ENCODE data around the gene MTHFS.
"Not testable (repeated sequence)": the region's sequence is repeated elsewhere in the genome, so short reads cannot be mapped to it uniquely, and the experiment has no call there.

MTHFS gene
- 1.6 reads per million in 2 donors for total RNA-seq

DNA sequence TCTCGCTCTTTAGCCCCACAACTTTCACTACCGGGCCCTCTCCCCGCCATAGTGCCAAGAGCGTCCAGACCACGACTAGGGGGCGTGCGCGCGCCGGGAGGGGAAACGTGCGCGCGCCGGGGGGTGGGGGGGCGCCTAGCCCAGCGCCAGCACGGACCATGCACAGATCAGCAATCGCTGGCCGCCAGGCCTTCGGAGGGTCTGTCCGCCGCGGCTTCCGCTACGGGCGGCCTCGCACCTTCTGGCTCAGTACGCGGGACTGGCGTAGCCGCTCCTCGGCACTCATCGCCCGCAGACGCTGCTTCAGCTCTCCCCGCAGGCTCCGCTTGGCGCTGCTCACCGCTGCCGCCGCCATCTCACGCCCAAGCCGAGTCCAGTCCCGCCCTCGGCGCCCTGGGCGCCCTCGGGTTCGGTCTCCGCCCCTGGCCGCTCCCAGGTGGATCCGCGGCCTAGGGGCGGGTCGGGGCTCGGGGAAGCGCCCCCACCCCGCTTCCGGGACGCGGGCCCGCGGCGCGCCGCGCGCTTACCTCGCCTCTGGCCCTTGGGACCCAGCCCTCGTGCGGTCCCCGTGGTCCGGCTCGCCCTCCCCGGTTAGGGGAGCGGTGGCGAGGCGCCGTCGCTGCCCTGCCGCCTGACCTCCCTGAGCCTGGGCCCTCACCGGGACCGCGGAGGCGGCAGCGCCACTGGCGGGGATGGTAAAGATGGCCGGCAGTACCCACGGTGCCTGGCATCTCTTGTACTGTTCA lies at the start of gene MTHFS:
MTHFS (minus strand) TSS at position 381 of the 746 bp plus-strand sequence; CDS start at position 355, 26 bp downstream.
- peak; percentile 70 for DNase-seq

DNA sequence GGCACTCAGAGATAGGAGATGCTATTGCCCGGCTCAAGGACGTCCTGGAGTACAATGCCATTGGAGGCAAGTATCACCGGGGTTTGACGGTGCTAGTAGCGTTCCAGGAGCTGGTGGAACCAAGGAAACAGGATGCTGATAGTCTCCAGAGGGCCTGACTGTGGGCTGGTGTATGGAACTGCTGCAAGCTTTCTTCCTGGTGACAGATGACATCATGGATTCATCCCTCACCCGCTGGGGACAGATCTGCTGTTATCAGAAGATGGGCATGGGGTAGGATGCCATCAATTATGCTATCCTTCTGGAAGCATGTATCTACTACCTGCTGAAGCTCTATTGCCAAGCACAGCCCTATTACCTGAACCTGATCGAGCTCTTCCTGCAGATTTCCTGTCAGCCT lies 47.8 kb upstream of the MTHFS start:
- no peak for DNase-seq

DNA sequence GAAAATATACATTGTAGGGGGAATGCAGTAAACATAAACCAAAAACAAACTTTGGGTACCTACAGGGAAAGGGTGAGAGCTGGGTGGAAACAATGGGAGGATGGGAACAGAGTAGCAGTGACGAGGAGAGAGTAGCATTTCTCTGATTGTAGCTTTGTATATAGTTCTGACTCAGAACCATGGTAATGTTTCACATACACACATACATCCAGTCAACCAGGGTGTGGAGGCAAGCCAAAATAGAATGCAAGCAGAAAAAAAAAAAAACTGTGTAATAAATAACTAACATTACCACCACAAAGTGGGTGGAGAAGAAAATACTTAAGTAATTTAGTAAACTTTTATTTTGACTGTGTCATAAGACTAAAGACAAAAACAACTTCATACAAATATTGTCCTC lies 47.0 kb upstream of the MTHFS start:
- no peak for DNase-seq

DNA sequence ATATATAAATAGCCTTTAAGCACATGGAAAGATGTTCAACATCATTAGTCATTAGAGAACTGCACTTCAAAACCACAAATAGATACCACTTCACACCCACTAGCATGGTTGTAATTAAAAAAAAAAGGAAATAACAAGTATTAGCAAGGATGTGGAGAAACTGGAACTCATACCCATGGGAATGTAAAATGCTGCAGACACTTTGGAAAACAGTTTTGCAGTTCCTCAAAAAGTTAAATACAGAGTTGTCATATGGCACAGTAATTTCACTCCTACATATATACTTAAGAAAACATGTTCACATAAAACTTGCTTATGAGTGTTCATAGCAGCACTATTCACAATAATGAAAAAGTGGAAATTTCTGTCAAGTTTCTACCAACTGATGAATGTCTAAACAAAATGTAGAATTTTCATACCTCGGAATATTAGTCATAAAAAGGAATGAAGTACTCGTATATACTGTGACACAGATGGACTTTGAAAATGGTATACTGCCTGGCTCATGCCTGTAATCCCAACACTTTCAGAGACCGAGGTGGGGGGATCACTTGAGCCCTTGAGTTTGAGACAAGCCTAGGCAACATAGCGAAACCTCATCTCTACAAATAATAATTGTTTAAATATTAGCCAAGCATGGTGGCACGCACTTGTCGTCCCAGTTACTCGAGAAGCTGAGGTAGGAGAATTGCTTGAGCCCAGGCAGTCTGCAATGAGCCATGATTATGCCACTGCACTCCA lies 46.1 kb upstream of the MTHFS start:
- DNase-seq, result no peak

DNA sequence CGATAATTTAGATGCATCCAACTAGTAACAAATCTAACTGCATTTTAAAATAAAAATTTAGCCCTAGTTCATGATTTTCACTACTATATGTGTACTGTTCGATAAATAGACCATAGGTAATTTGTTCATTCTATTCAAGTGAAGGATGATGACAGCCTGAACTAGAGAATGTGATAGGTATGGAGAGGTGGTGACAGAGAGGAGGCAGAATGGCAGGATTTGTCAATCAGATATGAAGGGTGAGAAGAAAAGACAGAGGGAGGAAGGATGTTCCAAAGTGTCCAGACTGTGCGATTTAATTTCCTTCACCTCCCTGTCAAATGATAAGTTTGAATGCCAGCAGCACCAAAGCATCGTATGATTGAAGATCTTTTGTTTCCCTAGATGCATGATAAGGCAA lies 42.6 kb upstream of the MTHFS start:
- DNase-seq, result no peak

DNA sequence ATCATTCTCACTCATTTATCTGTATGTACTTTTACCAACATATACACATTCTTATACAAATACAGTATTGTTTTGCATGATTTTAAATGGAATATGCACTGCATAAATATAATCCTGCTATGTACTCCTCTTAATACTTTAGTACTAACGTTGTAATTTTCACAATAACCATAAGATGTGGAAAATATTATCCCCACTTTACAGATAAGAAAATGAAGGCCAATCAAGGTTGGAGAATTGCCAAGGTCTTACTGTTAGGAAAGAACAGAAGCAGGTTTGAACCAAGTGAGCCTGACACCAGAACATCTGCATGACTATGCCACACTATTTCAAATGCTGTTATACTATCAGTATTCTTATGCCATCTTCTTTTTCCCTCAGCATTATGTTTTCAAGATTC lies 41.3 kb upstream of the MTHFS start:
- no peak for DNase-seq

DNA sequence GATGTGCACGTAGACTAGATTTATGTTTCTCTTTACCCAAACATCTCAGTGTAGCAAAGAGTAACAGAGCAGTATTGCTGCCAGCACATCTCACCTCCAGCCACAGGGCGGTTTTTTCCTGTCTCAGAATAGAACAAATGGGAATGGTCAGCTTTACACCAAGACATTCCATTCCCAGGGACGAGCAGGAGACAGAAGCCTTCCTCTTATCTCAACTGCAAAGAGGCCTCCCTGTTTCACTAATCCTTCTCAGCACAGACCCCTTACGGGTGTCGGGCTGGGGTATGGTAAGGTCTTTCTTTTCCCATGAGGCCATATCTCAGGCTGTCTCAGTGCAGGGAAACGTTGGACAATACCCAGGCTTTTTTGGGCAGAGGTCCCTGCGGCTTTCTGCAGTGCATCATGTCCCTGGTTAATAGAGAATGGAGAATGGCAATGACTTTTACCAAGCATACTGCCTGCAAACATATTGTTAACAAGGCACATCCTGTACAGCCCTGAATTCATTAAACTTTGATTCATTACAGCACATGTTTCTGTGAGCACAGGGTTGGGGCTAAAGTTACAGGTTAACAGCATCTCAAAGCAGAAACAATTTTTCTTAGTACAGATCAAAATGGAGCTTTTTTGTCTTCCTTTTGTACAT lies 38.9 kb upstream of the MTHFS start:
- DNase-seq, result not testable (repeated sequence)

DNA sequence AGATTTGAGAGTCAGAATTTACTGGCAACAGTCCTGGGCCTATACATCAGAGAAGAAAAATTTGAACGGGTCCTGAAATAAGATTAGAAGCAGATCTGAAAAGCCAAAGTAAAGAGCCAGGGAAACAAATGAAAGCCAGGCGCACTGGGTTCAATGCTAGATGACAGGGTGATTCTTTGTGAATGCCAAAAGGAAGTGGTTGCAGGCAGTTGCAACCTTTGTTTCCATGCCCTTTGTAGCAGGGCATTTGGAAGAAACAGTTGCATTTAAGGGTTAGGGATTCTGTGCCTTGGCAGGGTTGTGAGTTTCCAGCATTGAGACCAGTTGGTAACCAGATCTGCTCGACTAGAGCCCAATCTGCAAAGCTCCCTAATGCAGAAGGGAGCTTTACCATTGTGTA lies 36.4 kb upstream of the MTHFS start:
- no peak for DNase-seq

DNA sequence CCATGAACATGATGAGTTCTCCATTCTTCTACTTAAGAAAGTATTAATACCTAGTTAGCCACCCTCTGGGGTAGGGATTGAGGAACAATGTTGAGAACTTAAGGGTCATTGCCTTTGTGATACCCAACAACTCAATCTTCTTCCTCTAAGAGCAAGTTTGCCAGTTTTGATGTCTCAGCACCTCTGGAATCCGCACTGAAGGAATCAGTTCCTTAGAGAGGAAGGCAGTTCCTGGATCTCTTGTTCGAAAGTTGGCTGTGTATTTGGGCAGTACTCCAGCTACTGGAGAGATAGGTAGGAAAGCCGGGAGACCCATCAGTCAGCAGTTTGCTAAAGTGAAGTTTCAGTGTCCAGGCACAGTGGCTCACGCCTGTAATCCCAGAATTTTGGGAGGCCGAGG lies 35.6 kb upstream of the MTHFS start:
- DNase-seq, result no peak

DNA sequence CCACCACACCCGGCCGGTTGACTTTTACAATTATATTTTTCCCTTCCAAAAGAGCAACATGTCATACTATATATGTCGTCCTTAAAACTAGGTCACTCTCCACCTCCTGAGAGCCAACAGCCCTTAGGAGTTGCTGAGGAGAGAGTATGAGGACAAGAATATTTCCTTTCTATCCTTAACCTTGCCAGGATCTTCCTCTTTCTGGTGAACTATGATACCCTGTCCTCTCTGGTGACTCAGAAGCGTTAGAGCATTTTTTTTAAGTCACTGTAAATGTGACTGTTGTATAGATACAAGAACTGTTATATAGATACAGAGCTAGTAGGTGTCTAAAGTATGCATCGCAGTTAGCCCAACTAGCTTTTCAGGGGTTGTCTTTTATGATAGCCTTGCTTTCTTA lies 33.7 kb upstream of the MTHFS start:
- DNase-seq, result no peak

DNA sequence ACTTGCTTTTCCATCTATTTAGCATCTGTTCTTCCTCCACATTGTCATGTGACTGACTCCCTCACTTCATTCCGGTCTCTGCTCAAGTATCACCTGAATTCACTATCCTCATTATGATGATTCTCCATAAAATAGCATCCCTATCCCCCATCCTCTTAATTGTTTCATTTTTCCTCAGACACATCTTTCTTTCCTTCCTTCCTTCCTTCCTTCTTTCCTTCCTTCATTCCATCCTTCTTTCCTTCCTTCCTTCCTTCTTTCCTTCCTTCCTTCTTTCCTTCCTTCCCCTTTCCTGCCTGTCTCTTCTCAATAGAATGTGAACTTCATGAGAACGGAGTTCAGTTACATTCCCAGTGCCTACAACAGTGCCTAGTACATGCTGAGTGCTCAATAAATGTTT lies 32.6 kb upstream of the MTHFS start:
- DNase-seq, result no peak

DNA sequence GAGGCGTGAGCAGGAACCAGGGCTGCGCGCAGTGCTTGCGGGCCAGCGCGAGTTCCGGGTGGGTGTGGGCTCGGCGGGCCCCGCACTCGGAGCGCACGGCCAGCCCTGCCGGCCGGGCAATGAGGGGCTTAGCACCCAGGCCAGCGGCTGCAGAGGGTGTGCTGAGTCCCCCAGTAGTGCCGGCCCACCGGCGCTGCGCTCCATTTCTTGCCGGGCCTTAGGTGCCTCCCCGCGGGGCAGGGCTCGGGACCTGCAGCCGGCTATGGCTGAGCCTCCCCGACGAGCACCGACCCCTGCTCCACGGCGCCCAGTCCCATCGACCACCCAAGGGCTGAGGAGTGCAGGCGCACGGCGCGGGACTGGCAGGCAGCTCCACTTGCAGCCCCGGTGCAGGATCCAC lies 29.3 kb upstream of the MTHFS start:
- not testable (repeated sequence) for DNase-seq

DNA sequence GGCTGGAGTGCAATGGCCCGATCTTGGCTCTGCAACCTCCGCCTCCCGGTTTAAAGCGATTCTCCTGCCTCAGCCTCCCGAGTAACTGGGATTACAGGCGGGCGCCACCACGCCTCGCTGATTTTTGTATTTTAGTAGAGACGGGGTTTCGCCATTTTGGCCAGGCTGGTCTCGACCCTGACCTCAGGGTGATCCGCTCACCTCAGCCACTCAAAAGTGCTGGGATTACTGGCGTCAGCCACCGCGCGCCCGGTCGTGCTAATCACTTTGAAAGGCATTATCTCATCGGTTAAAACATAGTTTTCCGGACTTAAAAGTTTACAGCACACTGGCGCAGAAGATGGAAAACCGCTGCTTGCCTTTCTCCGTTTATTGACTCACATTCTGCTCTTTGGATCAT lies 27.6 kb upstream of the MTHFS start:
- DNase-seq, result no peak

DNA sequence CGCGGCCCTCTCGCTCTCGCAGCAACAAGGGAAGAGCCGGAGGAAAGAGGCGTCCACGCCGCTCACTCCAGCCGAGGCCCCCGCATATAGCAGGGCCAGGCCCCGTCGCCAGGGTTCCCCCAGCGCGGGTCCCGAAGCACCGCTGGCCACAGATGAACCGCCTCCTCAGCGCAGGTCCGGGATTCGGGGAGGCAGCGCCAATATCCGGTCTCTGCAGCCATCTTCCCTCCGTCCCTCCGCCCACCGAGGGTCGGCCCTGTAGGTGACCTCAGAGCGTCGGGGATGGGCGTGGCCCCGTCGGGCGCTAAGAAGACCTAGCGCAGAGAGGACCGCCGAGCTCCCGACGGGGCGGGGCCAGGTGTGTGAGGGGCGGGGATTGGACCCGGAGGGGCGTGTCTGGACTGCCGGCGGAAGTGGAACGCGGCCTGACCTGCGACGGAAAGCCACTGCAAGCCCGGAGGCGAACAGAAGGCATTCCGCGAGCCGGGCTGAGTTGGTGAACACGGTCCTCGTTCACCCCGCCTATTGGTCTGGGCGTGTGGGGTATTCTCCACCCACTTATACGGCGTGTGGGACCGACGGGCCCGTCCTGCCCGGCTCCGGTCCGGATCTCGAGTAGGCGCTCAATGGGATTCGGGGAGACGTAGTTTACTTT lies 26.8 kb upstream of the MTHFS start:
- DNase-seq, result peak; percentile 96

DNA sequence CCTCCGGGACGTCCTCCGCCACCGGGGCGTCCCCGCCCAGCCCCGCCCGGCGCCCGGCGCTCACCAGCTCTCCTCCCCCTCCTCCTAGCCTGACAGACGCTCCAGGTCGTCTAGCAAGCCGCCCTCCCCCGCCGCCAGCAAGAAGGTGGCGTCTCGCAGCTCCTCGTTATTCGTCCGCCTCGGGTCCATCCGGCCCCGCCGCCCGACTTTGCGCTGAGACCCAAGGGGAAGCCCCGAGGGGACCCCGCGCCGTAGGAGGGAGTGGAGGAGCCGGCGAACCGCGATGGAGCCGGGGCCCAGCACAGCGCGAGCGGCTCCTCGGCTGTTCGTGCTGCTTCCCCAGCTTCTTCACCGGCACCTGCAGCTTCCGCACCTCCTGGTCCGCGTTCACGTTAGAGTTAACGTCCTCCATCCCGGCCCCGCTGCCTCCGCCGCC lies 26.3 kb upstream of the MTHFS start:
- peak; percentile 70 for DNase-seq

DNA sequence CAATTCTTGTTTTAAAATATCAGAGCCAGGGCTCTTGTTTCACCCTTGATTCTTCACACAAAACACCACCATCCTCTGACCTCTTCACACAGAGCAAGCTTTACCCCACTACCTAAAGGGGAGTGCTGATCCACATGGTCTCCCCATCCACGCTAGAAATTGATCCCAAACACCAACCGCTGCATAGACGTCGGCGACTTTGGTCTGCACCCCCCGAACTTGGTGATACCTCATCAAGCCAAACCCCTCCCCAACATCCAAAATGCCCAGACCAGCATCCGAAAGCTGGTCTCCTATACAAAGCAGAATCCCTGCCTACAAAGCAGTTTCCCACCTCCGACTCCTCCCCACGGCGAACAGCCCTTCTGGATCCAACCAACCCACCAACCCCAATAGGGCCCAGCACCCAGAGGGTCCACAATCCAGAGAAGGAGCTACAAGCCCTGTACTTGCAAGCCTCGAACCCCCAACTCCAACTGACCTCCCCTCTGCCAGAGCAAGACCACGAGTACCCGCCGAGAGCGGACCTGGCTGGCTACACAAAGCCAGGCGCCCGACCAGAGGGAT lies 25.8 kb upstream of the MTHFS start:
- no peak for DNase-seq

DNA sequence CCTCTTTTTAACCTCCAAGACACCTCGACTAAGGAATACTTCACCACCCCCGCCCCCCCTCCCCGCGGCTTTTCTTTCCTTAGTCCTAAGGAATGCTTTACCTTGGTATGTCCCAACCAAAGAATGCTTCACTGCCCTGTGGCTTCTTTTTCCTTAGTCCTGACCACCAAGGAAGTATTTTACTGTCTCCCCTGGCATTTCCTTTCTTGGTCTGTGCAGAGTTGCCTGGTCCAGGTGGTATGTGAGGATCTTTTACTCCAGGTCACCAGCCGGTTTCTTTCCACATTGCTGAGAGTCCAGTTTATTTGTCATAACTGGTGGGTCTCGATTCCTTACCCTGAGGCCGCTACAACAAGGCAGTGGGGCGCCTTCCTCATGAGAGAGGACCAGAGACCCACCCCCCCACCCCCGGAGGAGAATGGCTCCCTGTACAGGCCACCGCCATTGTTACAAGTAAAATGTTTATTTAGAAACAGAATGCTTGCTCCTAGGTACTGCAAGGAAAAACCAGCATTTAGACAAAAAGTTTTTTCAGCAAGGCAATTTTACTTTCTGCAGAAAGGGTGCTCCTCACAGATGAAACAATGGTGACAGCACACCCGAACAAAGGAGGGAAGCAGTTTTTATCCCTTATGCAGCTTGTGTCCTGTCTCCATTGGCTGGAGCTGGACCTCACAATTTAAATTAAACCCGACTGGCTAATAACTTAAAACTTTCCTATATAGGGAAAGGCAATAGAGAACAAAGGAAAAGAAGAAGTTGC lies 23.1 kb upstream of the MTHFS start:
- DNase-seq, result no peak

DNA sequence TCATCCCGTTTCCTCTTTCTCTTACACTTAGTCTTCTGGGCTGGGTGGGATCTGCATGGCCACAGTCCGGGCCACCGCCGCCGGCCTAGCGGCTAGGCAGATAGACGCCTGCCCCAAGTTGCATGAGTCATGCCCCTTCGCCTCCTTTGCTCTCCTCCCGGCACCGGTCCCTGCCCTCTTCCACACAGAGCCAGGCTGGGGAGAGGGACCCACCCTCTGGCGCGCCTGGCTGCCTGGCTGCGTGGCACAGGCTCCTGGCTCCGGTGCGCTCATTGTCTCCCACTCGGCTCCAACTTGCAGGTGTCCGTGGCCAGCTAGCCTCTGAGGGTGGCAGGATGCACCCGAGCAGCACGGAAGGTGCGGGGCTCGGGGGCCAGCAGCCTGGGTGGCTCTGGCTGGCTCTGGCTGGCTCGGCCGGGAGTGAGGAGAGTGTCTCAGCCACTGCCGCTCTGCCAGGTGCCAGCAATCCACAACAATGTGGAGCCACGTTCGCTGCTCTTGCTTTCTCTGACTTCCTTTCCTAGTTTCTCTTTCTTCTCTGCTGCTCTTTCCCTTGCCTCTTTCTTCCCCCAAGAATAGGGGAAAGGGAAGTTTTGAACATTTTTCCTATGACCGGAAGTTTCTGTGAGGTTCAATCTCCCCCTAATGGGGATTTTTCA lies 22.4 kb upstream of the MTHFS start:
- no peak for DNase-seq

DNA sequence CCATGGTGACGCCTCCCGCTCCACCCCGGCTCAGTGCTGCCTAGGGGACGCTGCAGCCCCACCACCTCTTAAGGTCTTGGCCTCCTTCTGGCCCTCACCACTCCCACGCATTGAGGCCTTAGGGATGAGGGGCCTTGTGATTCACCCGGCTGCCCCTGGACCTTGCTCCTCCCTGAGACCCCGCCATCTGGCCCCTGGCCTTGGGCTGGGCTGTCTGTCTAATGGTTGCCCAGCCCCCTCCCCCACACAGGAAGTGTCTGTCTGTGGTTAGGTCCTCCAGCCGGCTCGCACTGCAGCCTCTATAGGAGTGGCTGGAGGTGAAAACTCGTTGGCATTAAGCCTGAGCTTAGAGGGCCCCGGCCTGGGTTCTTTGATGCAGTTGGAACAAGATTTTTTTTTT lies 21.5 kb upstream of the MTHFS start:
- DNase-seq, result no peak

DNA sequence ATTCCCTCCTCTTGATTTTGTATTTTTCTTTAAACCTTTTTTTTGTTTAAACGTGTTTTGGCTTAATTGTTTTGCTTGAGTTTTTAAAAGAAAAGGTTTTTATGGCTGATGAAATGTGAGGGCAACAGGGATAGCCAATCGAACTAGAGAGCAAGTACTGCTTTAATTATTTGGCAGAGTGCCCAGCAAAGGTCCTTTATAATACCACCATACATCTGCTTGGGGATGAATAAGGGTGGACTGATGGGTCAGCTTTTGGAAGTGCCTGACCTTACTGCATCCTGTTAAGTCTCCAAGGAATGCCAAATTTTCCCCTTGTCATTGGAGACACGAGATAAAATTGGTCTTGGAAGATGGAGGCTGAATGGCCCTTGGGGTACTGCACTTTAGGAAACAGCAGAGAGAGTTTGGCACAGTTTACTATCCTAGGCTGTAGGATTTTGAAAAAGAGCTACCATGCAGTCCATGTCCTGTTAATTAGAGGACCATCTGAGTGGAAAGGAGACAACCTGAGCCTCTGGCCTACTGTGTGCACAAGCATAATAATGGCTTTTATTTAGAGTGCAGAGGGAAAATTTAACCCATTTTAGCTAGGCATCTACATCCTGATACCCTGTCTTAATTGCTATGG lies 19.8 kb upstream of the MTHFS start:
- DNase-seq, result no peak

All from activated gamma-delta T cell (primary cell).